Mesenchymal stem cell (in vitro differentiated cells and primary cell): ENCODE data around the gene TUBA4B.
"Not testable (repeated sequence)": the region's sequence is repeated elsewhere in the genome, so short reads cannot be mapped to it uniquely, and the experiment has no call there.

Experiments used
- DNase-seq: peaks from one replicate; pipeline ENCODE4 v3.0.0-alpha.2; 2013
- H2AFZ ChIP-seq: one replicate; pipeline ENCODE4 v1.6.1; 2013; ENCODE audit warnings: low read depth, mild to moderate bottlenecking, control low read depth, inconsistent platforms, low read length, moderate library complexity
- H2AK5ac ChIP-seq: 2 replicates; pipeline ENCODE4 v1.6.1; 2013; ENCODE audit warnings: low read length, moderate library complexity, mild to moderate bottlenecking, inconsistent platforms; ENCODE audit not compliant: severe bottlenecking
- H2BK120ac ChIP-seq: one replicate; pipeline ENCODE4 v1.6.1; 2013; ENCODE audit warnings: low read depth, mild to moderate bottlenecking, inconsistent platforms, low read length, moderate library complexity
- H2BK12ac ChIP-seq, 2 experiments: one replicate each; pipeline ENCODE4 v1.6.1; 2013; ENCODE audit warnings: inconsistent platforms in 2 of 2, low read length in 2 of 2, mild to moderate bottlenecking in 2 of 2, moderate library complexity in 2 of 2, control low read depth in 1 of 2
- H2BK15ac ChIP-seq: one replicate; pipeline ENCODE4 v1.6.1; 2013; ENCODE audit warnings: mild to moderate bottlenecking, low read depth, inconsistent platforms; ENCODE audit not compliant: poor library complexity, severe bottlenecking
- H2BK5ac ChIP-seq: 2 replicates; pipeline ENCODE4 v1.6.1; 2013; ENCODE audit warnings: low read depth, mild to moderate bottlenecking, low read length, control low read depth, inconsistent platforms; ENCODE audit not compliant: poor library complexity, severe bottlenecking
- H3K14ac ChIP-seq, 2 experiments: one replicate each; pipeline ENCODE4 v1.6.1; 2013; ENCODE audit warnings: inconsistent platforms in 2 of 2, low read length in 2 of 2, control low read depth in 1 of 2, mild to moderate bottlenecking in 1 of 2, moderate library complexity in 1 of 2
- H3K18ac ChIP-seq, 2 experiments: one replicate each; pipeline ENCODE4 v1.6.1; 2013; ENCODE audit warnings: inconsistent platforms in 2 of 2, low read length in 2 of 2, control low read depth in 1 of 2, low read depth in 1 of 2, mild to moderate bottlenecking in 1 of 2
- H3K23ac ChIP-seq, 2 experiments: one replicate each; pipeline ENCODE4 v1.6.1; 2013; ENCODE audit warnings: inconsistent platforms in 2 of 2, low read length in 2 of 2, mild to moderate bottlenecking in 2 of 2, moderate library complexity in 2 of 2, control low read depth in 1 of 2
- H3K27ac ChIP-seq: 2 replicates; pipeline ENCODE4 v1.5.1; 2013; ENCODE audit warnings: mild to moderate bottlenecking, moderate library complexity, low read length, control low read depth, inconsistent platforms; ENCODE audit not compliant: poor library complexity, severe bottlenecking
- H3K27me3 ChIP-seq, 2 experiments: 2 replicates each; pipeline versions ENCODE4 v1.6.1 to v1.7.0; 2013; ENCODE audit warnings: low read length in 2 of 2, mild to moderate bottlenecking in 2 of 2, moderate library complexity in 2 of 2, control low read depth in 1 of 2, inconsistent platforms in 1 of 2; ENCODE audit not compliant: control insufficient read depth in 1 of 2, insufficient read depth in 1 of 2
- H3K36me3 ChIP-seq, 2 experiments: 2 replicates each; pipeline versions ENCODE4 v1.6.1 to v1.7.0; 2013; ENCODE audit warnings: low read length in 2 of 2, control low read depth in 1 of 2, inconsistent platforms in 1 of 2, low read depth in 1 of 2, mild to moderate bottlenecking in 1 of 2; ENCODE audit not compliant: insufficient read depth in 2 of 2, control insufficient read depth in 1 of 2
- H3K4ac ChIP-seq, 2 experiments: one replicate each; pipeline ENCODE4 v1.6.1; 2013; ENCODE audit warnings: inconsistent platforms in 2 of 2, low read length in 2 of 2, mild to moderate bottlenecking in 2 of 2, moderate library complexity in 2 of 2, control low read depth in 1 of 2, low read depth in 1 of 2
- H3K4me1 ChIP-seq: 2 replicates; pipeline ENCODE4 v1.6.1; 2013; ENCODE audit warnings: low read depth, low read length, control low read depth; ENCODE audit not compliant: control insufficient read depth, insufficient read depth
- H3K4me2 ChIP-seq: 2 replicates; pipeline ENCODE4 v1.6.1; 2013; ENCODE audit warnings: low read length, mild to moderate bottlenecking, inconsistent platforms; ENCODE audit not compliant: poor library complexity, severe bottlenecking
- H3K4me3 ChIP-seq, 2 experiments: 2 replicates each; pipeline versions ENCODE4 v1.5.1 to v1.7.0; 2013; ENCODE audit warnings: low read length in 2 of 2, mild to moderate bottlenecking in 2 of 2, control low read depth in 1 of 2, low read depth in 1 of 2; ENCODE audit not compliant: insufficient read depth in 1 of 2
- H3K79me1 ChIP-seq: replicated peaks from 2 replicates; pipeline ENCODE4 v1.6.1; 2013; ENCODE audit warnings: mild to moderate bottlenecking, control low read depth, low read length, inconsistent platforms; ENCODE audit not compliant: poor library complexity, severe bottlenecking
- H3K9ac ChIP-seq: 2 replicates; pipeline ENCODE4 v1.7.0; 2013; ENCODE audit warnings: mild to moderate bottlenecking, low read length, moderate library complexity
- H3K9me3 ChIP-seq: 2 replicates; pipeline ENCODE4 v1.7.0; 2013; ENCODE audit warnings: mild to moderate bottlenecking, low read length; ENCODE audit not compliant: control insufficient read depth
- H4K8ac ChIP-seq: one replicate; pipeline ENCODE4 v1.6.1; 2013; ENCODE audit warnings: inconsistent platforms, mild to moderate bottlenecking, low read length, moderate library complexity
- H4K91ac ChIP-seq: one replicate; pipeline ENCODE4 v1.6.1; 2013; ENCODE audit warnings: mild to moderate bottlenecking, low read length, inconsistent platforms
- WGBS: methylation state at CpG from one replicate; pipeline ENCODE4 v1.1.7; 2013; ENCODE audit warnings: mixed read lengths; 5-methylcytosine and 5-hydroxymethylcytosine counted together
- small RNA-seq: library from polyadenylated mRNA; stranded (forward); fragments of <200 nt; extraction: miRNeasy Mini kit (QIAGEN cat#:217004); gene quantifications from one replicate; pipeline ENCODE3, GENCODE V24; 2013; ENCODE audit warnings: low read depth

The TUBA4B gene

DNA sequence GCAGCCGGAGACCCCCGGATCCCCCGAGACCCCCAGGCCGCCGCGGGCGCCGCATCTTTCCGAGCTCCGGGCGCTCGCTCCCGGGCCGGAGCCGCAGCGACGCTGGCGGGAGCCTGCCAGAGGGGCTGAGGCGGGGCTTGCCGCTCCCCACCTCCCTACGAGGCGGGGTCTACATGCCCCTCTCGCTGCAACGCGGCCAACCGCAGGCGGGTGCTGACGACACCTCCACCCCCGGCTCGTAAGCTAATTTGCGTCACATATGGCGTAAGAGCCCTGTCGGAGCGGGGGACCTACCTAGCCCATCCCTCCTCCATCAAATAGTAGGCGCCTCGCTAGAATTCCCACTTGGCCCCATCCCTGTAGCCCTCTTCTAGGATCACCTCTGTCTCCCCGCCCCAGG is 56.2 kb downstream of the TUBA4B start, which contains the start of gene PTPRN:
PTPRN (minus strand) TSS at position 124 of the 400 bp plus-strand sequence; CDS start at position 55, 69 bp downstream.
- WGBS: 3% methylated on average over 31 of the region's 37 CpGs
- H3K9me3 ChIP-seq: no peaks in the 10 kb centered on the region
- H3K9ac ChIP-seq: peak within 1 kb of the TSS; percentile 38
- H2BK12ac ChIP-seq: no peak within 1 kb of the TSS
- no peak within 1 kb of the TSS for H2AFZ ChIP-seq
- DNase-seq: peak; percentile 14
- no peak within 1 kb of the TSS for H3K4ac ChIP-seq
- H3K23ac ChIP-seq: peak within 1 kb of the TSS in 1 of 2 experiments; percentile 10
- H2BK120ac ChIP-seq: no peak within 1 kb of the TSS
- H4K8ac ChIP-seq: no peak within 1 kb of the TSS
- H2AK5ac ChIP-seq: no peak within 1 kb of the TSS
- H3K14ac ChIP-seq: no peak within 1 kb of the TSS
- H3K27ac ChIP-seq: no peak within 1 kb of the TSS
- peak within 1 kb of the TSS; percentile 53 for H3K4me2 ChIP-seq
- H3K27me3 ChIP-seq: peaks cover 39 to 41% of the 10 kb centered on the region in 2 experiments
- no peak within 1 kb of the TSS for H2BK15ac ChIP-seq
- H4K91ac ChIP-seq: no peak within 1 kb of the TSS
- no peaks in the 10 kb centered on the region for H3K36me3 ChIP-seq
- H3K4me1 ChIP-seq: peaks cover 13% of the 10 kb centered on the region
- H3K4me3 ChIP-seq: peak within 1 kb of the TSS in 1 of 2 experiments; percentile 63
- no peak within 1 kb of the TSS for H3K18ac ChIP-seq
- no peaks in the 10 kb centered on the region for H3K79me1 ChIP-seq
- H2BK5ac ChIP-seq: no peak within 1 kb of the TSS

DNA sequence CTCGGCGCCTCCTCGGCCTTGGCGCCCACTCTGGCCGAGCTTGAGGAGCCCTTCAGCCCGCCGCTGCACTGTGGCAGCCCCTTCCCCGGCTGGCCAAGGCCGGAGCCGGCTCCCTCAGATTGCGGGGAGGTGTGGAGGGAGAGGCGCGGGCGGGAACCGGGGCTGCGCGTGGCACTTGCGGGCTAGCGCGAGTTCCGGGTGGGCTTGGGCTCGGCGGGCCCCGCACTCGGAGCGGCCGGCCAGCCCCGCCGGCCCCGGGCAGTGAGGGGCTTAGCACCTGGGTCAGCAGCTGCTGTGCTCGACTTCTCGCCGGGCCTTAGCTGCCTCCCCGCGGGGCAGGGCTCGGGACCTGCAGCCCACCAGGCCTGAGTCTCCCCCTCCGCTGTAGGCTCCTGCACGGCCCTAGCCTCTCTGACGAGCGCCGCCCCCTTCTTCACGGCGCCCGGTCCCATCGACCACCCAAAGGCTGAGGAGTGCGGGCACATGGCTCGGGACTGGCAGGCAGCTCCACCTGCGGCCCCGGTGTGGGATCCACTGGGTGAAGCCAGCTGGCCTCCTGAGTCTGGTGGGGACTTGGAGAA is 59.7 kb downstream of the TUBA4B start:
- not testable (repeated sequence) for H3K36me3 ChIP-seq, DNase-seq, H3K18ac ChIP-seq, H3K9me3 ChIP-seq, H2BK15ac ChIP-seq, H4K91ac ChIP-seq, H2BK5ac ChIP-seq, H3K9ac ChIP-seq, H4K8ac ChIP-seq, H2BK12ac ChIP-seq, H3K79me1 ChIP-seq, H2AK5ac ChIP-seq, H3K14ac ChIP-seq, H3K4me3 ChIP-seq, H3K4me2 ChIP-seq, H2BK120ac ChIP-seq, H3K23ac ChIP-seq, H3K27ac ChIP-seq, H2AFZ ChIP-seq, H3K4ac ChIP-seq
- 93% methylated on average over 36 of the region's 49 CpGs for WGBS
- Histone ChIP-seq H3K27me3 (peaks cover 23 to 33% of the 10 kb centered on the region in 2 experiments), H3K4me1 (peaks cover 13% of the 10 kb centered on the region)

DNA sequence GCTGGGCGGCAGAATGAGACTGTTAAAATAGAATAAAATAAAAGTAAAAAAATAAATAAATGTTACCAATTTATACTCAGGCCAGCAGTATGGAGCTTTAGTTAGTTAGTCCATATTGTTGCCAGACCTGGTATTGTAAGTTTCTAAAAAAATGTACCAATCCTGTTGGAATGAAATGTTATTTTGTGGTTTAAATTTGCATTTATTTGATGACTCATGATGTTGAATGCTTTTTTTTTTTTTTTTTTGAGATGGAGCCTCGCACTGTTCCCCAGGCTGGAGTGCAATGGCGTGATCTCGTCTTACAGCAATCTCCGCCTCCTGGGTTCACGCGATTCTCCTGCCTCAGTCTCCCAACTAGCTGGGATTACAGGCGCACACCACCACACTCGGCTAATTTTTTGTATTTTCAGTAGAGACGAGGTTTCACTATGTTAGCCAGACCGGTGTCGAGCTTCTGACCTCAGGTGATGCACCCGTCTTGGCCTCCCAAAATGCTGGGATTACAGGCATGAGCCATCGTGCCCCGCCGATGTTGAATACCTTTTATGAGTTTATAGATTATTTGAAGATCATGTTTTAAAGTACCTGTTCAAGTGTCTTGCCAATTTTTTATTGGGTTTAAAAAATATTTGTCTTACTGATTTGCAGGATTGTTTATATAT is 61.9 kb downstream of the TUBA4B start:
- H3K23ac ChIP-seq: no peak overlapping the region
- H3K4me3 ChIP-seq: no peak overlapping the region
- no peak overlapping the region for H4K8ac ChIP-seq
- no peak overlapping the region for H3K18ac ChIP-seq
- no peak overlapping the region for H4K91ac ChIP-seq
- no peak overlapping the region for H2AK5ac ChIP-seq
- WGBS: 95% methylated on average over 15 of the region's 16 CpGs
- no peaks in the 10 kb centered on the region for H3K4me1 ChIP-seq
- no peaks in the 10 kb centered on the region for H3K36me3 ChIP-seq
- no peak overlapping the region for H2BK5ac ChIP-seq
- no peak overlapping the region for H3K4me2 ChIP-seq
- H3K9ac ChIP-seq: no peak overlapping the region
- H3K27ac ChIP-seq: no peak overlapping the region
- H3K9me3 ChIP-seq: no peaks in the 10 kb centered on the region
- no peak overlapping the region for H2BK12ac ChIP-seq
- no peak overlapping the region for H3K4ac ChIP-seq
- no peak overlapping the region for H3K14ac ChIP-seq
- no peak overlapping the region for H2AFZ ChIP-seq
- peaks cover 7 to 13% of the 10 kb centered on the region in 2 experiments for H3K27me3 ChIP-seq
- H3K79me1 ChIP-seq: no peaks in the 10 kb centered on the region
- no peak for DNase-seq
- no peak overlapping the region for H2BK120ac ChIP-seq
- H2BK15ac ChIP-seq: no peak overlapping the region

Small RNA genes lying within 50 kb of the gene (small RNA-seq; reads per million reads assigned to genes)
- 3.2 reads per million, percentile 20 among the genes with 10 or more reads in this experiment for gene MIR153-1
